PC-9 (cell line): ENCODE data around the gene KIFBP.

Experiments
- CTCF ChIP-seq: fragments of 200-600 bp; sonication (generic); conservative IDR thresholded peaks from 2 replicates; pipeline ENCODE4 v1.6.1; 2017; ENCODE audit warnings: mixed run types, antibody characterized with exemption, mild to moderate bottlenecking, moderate library complexity
- EZH2 ChIP-seq: fragments of 200-600 bp; sonication (generic); IDR thresholded peaks from 2 replicates; pipeline ENCODE4 v1.8.0; 2017; ENCODE audit warnings: antibody characterized with exemption, low read depth

GRCh38 chr10:69045441-69046300 lies 57.1 kb downstream of the KIFBP start:
- TF ChIP-seq CTCF (no peak), EZH2 (no peak)
